Pulmonary artery endothelial cell (primary cell): ENCODE measurements around the gene IDH3G. TPM values are rescaled to one million over a fixed set of nuclear protein-coding genes. Genes with fewer than 3 reads are reported as not detected.

Experiments
- DNase-seq: peaks from one replicate; pipeline ENCODE4 v3.0.0-alpha.2; 2011; ENCODE audit warnings: low read depth, low spot score
- total RNA-seq: library from RNA; depleted of rRNA; stranded (reverse); fragments of >200 nt; gene quantifications from 2 replicates; pipeline ENCODE4 v1.2.3, GENCODE V29; 2014

Gene IDH3G
- total RNA-seq, 1 donor from 2014 or later, result 58.8 TPM

GRCh38 chrX:153773741-153774575 lies 20.2 kb downstream of the IDH3G start:
- DNase-seq, result no peak

- DNase-seq, result no peak
Measured at GRCh38 chrX:153773218-153773611, 21.0 kb downstream of the IDH3G start.

GRCh38 chrX:153772316-153773217 lies 21.6 kb downstream of the IDH3G start:
- DNase-seq, result no peak

- no peak for DNase-seq
Measured at GRCh38 chrX:153771415-153772315, 22.5 kb downstream of the IDH3G start.

GRCh38 chrX:153770601-153771414 lies 23.4 kb downstream of the IDH3G start:
- no peak for DNase-seq

GRCh38 chrX:153769865-153770600 lies 24.1 kb downstream of the IDH3G start:
- DNase-seq, result no peak

GRCh38 chrX:153769158-153769864 lies 24.9 kb downstream of the IDH3G start:
- no peak for DNase-seq

GRCh38 chrX:153768311-153769157 lies 25.6 kb downstream of the IDH3G start:
- no peak for DNase-seq

- DNase-seq, result no peak
Measured at GRCh38 chrX:153767674-153768055, 26.5 kb downstream of the IDH3G start.

- DNase-seq, result no peak
Measured at GRCh38 chrX:153766871-153767673, 27.1 kb downstream of the IDH3G start.

GRCh38 chrX:153766098-153766817 lies 27.9 kb downstream of the IDH3G start:
- peak; percentile 13 for DNase-seq

- DNase-seq, result no peak
Measured at GRCh38 chrX:153765138-153766079, 28.8 kb downstream of the IDH3G start.

GRCh38 chrX:153764786-153765137 lies 29.4 kb downstream of the IDH3G start:
- DNase-seq, result no peak

GRCh38 chrX:153763989-153764755 lies 30.0 kb downstream of the IDH3G start, which contains the start of gene PLXNB3:
Gene PLXNB3, plus strand, starts transcription at chrX:153764249. Its CDS starts 1,287 bp downstream, at chrX:153765536.
- DNase-seq, result peak; percentile 13
